ELR (cell line): ENCODE data around the gene BABAM2.
"Not testable (repeated sequence)": the region's sequence is repeated elsewhere in the genome, so short reads cannot be mapped to it uniquely, and the experiment has no call there.

Experiments
- DNase-seq: peaks from one replicate; pipeline ENCODE4 v3.0.0-alpha.2; 2015; ENCODE audit warnings: low read depth

BABAM2 gene

GRCh38 chr2:27953077-27953476, 62.5 kb downstream of the BABAM2 start:
- DNase-seq = no peak

GRCh38 chr2:27954221-27954673, 63.7 kb downstream of the BABAM2 start:
- peak; percentile 47 for DNase-seq

DNA sequence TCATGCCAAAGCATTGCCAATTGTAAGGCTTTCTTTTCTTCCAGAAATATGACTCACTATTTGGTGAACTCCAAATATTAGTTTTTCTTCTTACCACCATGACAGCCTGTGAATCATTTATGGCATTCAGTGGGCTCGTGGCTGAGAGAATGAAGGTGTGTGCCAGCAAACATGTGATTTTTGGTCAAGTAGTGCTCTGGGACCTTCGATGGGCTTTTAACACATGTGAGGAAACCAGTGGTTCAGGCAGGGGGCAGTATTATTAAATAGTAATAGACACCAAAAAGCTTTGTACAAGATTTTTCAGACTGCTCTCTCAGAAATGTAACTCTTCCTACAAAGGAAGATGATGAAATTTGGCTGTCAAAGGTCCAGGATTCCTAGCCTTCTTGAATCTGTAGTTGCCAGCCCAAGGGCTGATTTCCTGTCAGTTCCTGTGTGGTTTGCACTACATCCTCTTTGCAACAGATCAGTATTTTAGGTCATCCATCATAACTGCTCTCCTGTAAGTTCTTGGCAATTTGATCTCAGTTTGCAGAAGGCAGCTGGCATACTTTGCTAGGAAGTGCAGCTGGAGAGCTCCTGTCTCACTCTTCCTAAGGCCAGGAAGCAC, 64.3 kb downstream of the BABAM2 start:
- peak; percentile 94 for DNase-seq

- DNase-seq = peak; percentile 64
These were observed 65.0 kb downstream of the BABAM2 start for GRCh38 chr2:27955384-27956161.

GRCh38 chr2:27956888-27957287, 66.4 kb downstream of the BABAM2 start:
- peak; percentile 77 for DNase-seq

GRCh38 chr2:27958711-27959378, 68.3 kb downstream of the BABAM2 start:
- peak; percentile 45 for DNase-seq

- DNase-seq = peak; percentile 56
These were observed 69.0 kb downstream of the BABAM2 start for GRCh38 chr2:27959496-27959895.

- DNase-seq = peak; percentile 90
These were observed 69.8 kb downstream of the BABAM2 start for GRCh38 chr2:27960237-27960912.

DNA sequence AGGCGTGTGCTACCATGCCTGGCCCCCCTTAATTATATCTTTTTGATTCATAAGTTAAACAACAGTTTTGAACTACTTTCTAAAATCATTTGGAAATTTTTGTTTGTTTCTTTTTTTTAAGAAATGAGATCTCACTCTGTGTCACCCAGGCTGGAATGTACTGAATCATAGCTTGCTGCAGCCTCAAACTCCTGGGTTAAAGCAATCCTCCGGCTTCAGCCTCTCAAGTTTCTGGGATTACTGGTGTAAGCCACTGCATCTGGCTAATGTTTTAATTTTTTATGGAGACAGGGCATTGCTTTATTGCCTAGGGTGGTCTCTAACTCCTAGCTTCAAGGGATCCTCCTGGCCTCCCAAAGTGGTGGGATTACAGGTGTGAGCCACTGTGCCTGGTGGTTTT, 71.5 kb downstream of the BABAM2 start:
- DNase-seq = peak; percentile 77

DNA sequence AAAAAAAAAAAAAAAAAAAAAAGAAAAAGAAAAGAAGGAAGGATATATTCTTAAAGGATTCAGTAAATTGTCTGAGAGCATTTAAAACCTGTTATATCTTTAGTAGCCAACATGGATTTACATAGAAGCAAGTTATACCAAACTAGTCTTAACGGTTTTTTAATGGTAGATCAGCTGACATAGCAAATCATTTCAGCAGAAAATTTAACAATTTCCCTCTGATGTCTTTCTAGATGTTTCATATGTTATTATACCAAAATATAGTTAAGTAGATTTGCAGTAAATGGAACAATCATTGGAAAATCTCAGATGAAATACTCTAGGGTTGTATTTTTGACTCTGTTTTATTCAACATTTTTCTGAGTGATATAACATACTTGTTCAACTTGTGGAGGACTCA, 72.9 kb downstream of the BABAM2 start:
- DNase-seq = no peak

- DNase-seq = no peak
These were observed 73.5 kb downstream of the BABAM2 start for GRCh38 chr2:27964067-27964466.

DNA sequence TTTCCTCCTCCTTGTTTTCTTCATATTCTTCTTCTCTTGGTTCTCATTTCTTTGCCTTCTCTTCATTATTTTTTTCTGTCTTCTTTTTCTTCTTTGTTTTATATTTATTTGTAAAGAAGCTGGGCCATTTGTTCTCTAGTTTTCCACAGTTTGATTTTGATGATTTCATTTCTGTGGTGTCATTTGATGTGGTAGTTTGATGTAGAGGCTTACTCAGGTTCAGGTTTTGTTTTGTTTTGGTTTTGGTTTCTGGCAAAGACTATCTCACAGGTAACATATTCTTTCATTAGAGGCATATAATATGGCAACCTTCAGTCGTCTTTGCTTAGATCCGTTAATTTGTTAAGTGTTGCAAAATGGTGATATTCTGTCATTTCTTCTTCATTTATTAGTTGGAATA, 75.3 kb downstream of the BABAM2 start:
- DNase-seq = no peak

DNA sequence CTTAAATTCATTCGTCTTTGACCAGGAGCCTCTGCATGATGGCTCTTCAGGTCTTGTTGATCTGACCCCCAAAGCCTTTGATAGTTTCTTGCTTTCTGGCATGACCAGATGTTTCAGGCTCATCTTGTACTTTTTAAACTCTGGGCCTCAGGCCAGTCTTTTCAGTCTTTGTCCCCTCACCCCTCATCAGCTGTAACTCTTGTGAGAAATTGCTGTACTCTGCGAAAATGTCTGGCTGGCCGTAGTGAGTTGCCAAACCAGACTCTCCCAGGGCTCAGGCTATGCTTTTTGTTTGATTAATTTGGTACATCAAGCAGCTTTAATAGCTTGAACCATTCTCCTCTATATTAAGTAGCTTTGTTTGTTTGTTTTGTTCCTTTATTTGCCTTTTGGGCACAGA, 75.9 kb downstream of the BABAM2 start:
- DNase-seq = no peak

DNA sequence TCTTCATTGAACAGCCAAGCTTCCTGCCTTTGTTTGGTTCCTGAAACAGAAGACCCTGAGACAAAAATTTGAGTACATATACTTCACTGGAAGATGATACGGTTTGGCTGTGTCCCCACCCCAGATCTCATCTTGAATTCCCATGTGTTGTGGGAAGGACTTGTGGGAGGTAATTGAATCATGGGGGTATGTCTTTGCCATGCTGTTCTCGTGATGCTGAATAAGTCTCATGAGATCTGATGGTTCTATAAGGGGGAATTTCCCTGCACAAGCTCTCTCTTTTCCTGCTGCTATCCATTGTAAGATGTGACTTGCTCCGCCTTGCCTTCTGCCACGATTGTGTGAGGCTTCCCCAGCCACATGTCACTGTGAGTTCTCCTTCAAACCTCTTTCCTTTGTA, 76.5 kb downstream of the BABAM2 start:
- no peak for DNase-seq

GRCh38 chr2:27968045-27968444, 77.5 kb downstream of the BABAM2 start:
- not testable (repeated sequence) for DNase-seq

- not testable (repeated sequence) for DNase-seq
These were observed 78.4 kb downstream of the BABAM2 start for GRCh38 chr2:27968957-27969356.

- DNase-seq = no peak
These were observed 81.8 kb downstream of the BABAM2 start for GRCh38 chr2:27972311-27972710.

DNA sequence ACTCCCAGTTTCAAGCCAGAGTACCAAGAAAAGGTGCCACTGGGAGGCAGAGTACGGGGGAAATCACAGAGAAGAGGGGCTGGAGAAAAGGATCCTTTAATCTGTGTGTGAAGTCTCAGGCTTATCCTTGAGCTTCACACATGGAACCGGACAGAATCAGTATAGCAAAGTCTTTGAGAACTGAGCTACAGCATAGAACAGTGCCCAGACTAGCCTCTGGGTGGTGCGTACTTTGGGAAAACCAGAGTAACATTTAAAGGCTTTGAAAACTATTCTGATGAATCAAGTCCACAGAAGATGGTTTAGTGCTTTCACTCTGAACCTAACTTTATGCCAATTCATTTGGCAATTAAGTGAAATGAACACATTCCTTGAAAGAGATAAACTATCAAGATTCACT, 83.1 kb downstream of the BABAM2 start:
- peak; percentile 49 for DNase-seq

DNA sequence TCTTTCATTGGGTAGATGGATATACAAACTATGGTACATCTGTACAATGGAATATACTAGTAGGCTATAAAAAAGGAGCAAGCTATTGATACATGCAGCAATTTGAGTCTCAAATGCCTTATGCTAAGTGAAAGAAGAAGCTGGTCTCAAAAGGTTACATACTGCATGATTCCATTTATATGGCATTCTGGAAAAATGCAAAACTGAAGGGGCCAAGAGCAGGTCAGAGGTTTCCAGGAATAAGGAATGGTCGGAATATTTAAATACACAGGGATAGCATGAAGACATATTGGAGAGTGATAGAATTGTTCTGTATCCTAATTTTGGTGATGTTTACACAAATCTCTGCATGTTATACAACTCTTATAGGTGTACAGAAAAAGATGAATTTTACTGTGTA, 85.8 kb downstream of the BABAM2 start:
- DNase-seq = no peak

DNA sequence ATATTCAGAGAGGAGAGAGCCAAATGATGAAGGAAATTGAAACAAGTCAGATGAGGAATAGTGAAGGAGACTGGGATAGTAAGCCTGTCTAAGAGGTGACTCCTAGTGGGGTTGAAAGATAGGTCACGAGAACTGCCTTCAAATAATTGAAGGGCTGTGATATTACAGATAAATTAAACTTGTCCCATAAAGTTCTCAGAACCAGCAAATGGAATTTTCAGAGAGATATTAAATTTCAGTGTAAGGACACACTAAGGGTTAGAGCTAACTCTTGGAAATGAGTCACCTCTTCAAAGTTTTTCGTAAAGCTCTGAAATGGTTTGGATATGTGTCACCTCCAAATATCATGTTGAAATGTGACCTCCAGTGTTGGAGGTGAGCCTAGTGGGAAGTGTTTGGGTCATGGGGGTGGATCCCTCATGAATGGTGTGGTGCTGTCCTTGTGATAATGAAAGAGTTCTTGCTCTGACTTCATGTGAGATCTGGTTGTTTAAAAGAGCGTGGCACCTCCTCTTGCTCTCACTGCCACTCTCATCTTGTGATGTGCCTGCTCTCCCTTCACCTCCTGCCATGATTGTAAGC, 87.3 kb downstream of the BABAM2 start:
- peak; percentile 96 for DNase-seq

DNA sequence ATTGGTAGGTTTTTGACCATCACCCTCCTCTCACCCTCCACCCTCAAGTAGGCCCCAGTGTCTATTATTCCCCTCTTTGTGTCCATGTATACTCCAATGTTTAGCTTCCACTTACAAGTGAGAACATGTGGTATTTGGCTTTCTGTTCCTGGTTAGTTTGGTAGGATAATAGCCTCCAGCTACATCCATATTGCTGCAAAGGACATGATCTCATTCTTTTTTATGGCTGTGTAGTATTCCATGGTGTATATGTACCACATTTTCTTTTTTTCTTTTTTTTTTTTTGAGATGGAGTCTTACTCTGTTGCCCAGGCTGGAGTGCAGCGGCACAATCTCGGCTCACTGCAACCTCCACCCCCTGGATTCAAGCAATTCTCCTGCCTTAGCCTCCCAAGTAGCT, 88.2 kb downstream of the BABAM2 start:
- not testable (repeated sequence) for DNase-seq

DNA sequence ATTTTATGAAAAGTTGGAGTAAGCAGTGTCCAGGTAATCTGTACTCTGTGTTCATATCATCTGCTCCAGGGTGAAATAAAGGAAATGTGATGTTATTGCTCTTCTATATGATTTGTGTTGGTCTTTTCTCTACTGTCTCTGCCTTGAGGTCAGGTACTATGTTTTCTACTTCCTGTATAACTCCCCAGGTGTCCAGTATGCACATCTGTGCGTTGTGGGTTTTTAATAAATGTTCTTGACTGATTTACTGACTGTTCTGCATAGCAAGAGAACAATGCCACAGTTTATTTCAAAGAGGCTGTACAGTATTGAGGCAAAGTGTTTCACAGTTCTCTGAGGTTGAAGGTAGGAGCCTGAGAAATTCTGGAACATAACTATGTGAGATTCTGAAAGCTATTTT, 89.7 kb downstream of the BABAM2 start:
- no peak for DNase-seq
